GM12878 (cell line): ENCODE measurements around the gene PXMP4. TPM values are rescaled to one million over a fixed set of nuclear protein-coding genes. Genes with fewer than 3 reads are reported as not detected.

Experiments
- ATAC-seq: fragments of 200-7000 bp; cut with Tn5 transposase; 3 replicates; pipeline ENCODE4 v1.9.1; 2020; ENCODE audit warnings: mild to moderate bottlenecking, moderate library complexity
- BruUV-seq: library from RNA; stranded (reverse); fragments of 400-500 nt; replicated peaks from 2 replicates; lab custom pipeline; 2021; lab: Mats Ljungman, UMichigan
- CTCF ChIA-PET: fragments of 300-600 bp; sonication (Branson Sonifier 250); formaldehyde crosslinking; extraction: SDS; loops from one replicate; lab custom pipeline; 2021; ENCODE audit warnings: inconsistent platforms; lab: Yijun Ruan, JAX
- POLR2A ChIA-PET: fragments of 350-600 bp; formaldehyde crosslinking; extraction: SDS; loops from one replicate; lab custom pipeline; 2021; ENCODE audit warnings: inconsistent platforms; lab: Charles Lee
- RAD21 ChIA-PET: fragments of 300-600 bp; sonication (Branson Sonifier 250); formaldehyde crosslinking; loops from one replicate; lab custom pipeline; 2023; ENCODE audit warnings: antibody characterized with exemption; ENCODE audit not compliant: unreplicated experiment; lab: Charles Lee
- SMC1A ChIA-PET: fragments of 300-600 bp; sonication (Branson Sonifier 250); formaldehyde crosslinking; loops from one replicate; lab custom pipeline; 2023; ENCODE audit not compliant: unreplicated experiment, uncharacterized antibody; lab: Charles Lee
- DNase-seq: peaks from one replicate; pipeline ENCODE4 v3.0.0-alpha.2; 2011; ENCODE audit warnings: low read depth, low spot score
- FAIRE-seq: peaks from 3 replicates; lab custom pipeline; 2011; peaks lifted over from hg19 to GRCh38; lab: Jason Lieb, UNC
- H2AFZ ChIP-seq: 2 replicates; pipeline ENCODE4 v1.6.0; 2011; ENCODE audit warnings: low read depth, low read length, control low read depth; ENCODE audit not compliant: control insufficient read depth
- H3K27ac ChIP-seq: 2 replicates; pipeline ENCODE4 v1.5.1; 2011; ENCODE audit warnings: control low read depth; ENCODE audit not compliant: control insufficient read depth, insufficient read depth
- H3K27me3 ChIP-seq, 2 experiments: replicated peaks in 1 of 2; 2 replicates each; pipeline versions ENCODE4 v1.6.0 to v1.6.1; 2011; ENCODE audit warnings: low read length in 1 of 2; ENCODE audit not compliant: control insufficient read depth in 2 of 2, insufficient read depth in 2 of 2
- H3K36me3 ChIP-seq, 2 experiments: 2 replicates each; pipeline ENCODE4 v1.5.1; 2011; ENCODE audit warnings: low read length in 1 of 2; ENCODE audit not compliant: control insufficient read depth in 2 of 2, insufficient read depth in 2 of 2
- H3K4me1 ChIP-seq: 2 replicates; pipeline ENCODE4 v1.6.1; 2011; ENCODE audit warnings: mild to moderate bottlenecking, low read length, moderate library complexity, mixed read lengths; ENCODE audit not compliant: control insufficient read depth, insufficient read depth
- H3K4me2 ChIP-seq: 2 replicates; pipeline ENCODE4 v1.6.0; 2011; ENCODE audit warnings: control low read depth; ENCODE audit not compliant: control insufficient read depth, insufficient read depth
- H3K4me3 ChIP-seq: fragments of 200-600 bp; sonication (generic); 2 replicates; pipeline ENCODE4 v1.5.1; 2016
- H3K79me2 ChIP-seq: 2 replicates; pipeline ENCODE4 v1.6.0; 2011; ENCODE audit warnings: low read length; ENCODE audit not compliant: control insufficient read depth, insufficient read depth
- H3K9ac ChIP-seq: 2 replicates; pipeline ENCODE4 v1.8.0; 2011; ENCODE audit warnings: low read length, control low read depth, mixed read lengths; ENCODE audit not compliant: control insufficient read depth, insufficient read depth
- H3K9me3 ChIP-seq: replicated peaks from 3 replicates; pipeline ENCODE4 v1.5.1; 2011; ENCODE audit warnings: mild to moderate bottlenecking, low read length; ENCODE audit not compliant: control insufficient read depth, insufficient read depth
- H4K20me1 ChIP-seq: 2 replicates; pipeline ENCODE4 v1.6.0; 2011; ENCODE audit not compliant: control insufficient read depth, insufficient read depth
- ATF7 ChIP-seq: fragments of 450-650 bp; IDR thresholded peaks from 2 replicates; pipeline ENCODE4 v1.6.1; 2016; ENCODE audit warnings: low read depth, mild to moderate bottlenecking
- CEBPB ChIP-seq, 2 experiments: fragments of 150-350 bp in 1 of 2; IDR thresholded peaks; 2 replicates each; pipeline ENCODE4 v1.6.1; 2012 to 2014; ENCODE audit warnings: low read depth in 2 of 2, low read length in 2 of 2, borderline replicate concordance in 1 of 2, inconsistent platforms in 1 of 2
- CHD4 ChIP-seq: fragments of 200-600 bp; sonication (generic); IDR thresholded peaks from 2 replicates; pipeline ENCODE4 v1.6.1; 2016; ENCODE audit warnings: mild to moderate bottlenecking
- JUNB ChIP-seq: IDR thresholded peaks from 2 replicates; pipeline ENCODE4 v1.6.1; 2016; ENCODE audit warnings: antibody characterized with exemption, mild to moderate bottlenecking
- KDM1A ChIP-seq: fragments of 200-600 bp; sonication (generic); IDR thresholded peaks from 2 replicates; pipeline ENCODE4 v1.6.1; 2016; ENCODE audit warnings: borderline replicate concordance
- PAX8 ChIP-seq: fragments of 450-650 bp; IDR thresholded peaks from 2 replicates; pipeline ENCODE4 v1.6.1; 2017; ENCODE audit warnings: mild to moderate bottlenecking, moderate library complexity
- POLR2AphosphoS5 ChIP-seq: IDR thresholded peaks from 2 replicates; pipeline ENCODE4 v1.6.1; 2011; ENCODE audit warnings: mild to moderate bottlenecking, low read length, inconsistent platforms
- SUPT20H ChIP-seq: IDR thresholded peaks from 2 replicates; pipeline ENCODE4 v1.6.1; 2011; ENCODE audit warnings: low read depth, mild to moderate bottlenecking, low read length, moderate library complexity, borderline replicate concordance; ENCODE audit not compliant: control insufficient read depth
- TCF12 ChIP-seq: IDR thresholded peaks from 2 replicates; pipeline ENCODE4 v1.6.1; 2011; ENCODE audit warnings: low read depth, mild to moderate bottlenecking, low read length
- USF2 ChIP-seq: IDR thresholded peaks from 2 replicates; pipeline ENCODE4 v1.6.1; 2011; ENCODE audit warnings: low read depth, low read length, improper control_type of control experiment, borderline replicate concordance
- WGBS: methylation state at CpG from one replicate; pipeline ENCODE4 v1.1.6; 2016; ENCODE audit warnings: low lambda C conversion rate; ENCODE audit not compliant: insufficient replicate concordance, insufficient coverage; ENCODE audit errors: missing lambda C conversion rate; 5-methylcytosine and 5-hydroxymethylcytosine counted together
- in situ Hi-C: fragments of 300-500 bp; cut with MboI; formaldehyde crosslinking; loops from 9 replicates; pipeline ENCODE4 v1.14.3; 2018; ENCODE audit warnings: mixed read lengths
- intact Hi-C: fragments of 100-400 bp; cut with micrococcal nuclease; formaldehyde crosslinking; loops from one replicate; pipeline ENCODE4 v1.14.2; 2022; ENCODE audit not compliant: unreplicated experiment
- polyA plus RNA-seq, 11 experiments: library from polyadenylated mRNA; depleted of rRNA in 4 of 11; unstranded in 6 of 11; stranded (reverse) in 5 of 11; fragments of >200 nt; fragmentation: Nextera tagmentation in 4 of 11; fragmentation: Illumina TruSeq in 1 of 11; extraction: Ambion mirVana in 4 of 11; extraction: Trizol in 1 of 11; gene quantifications; 1 replicate in 1 of 11; 2 replicates in 10 of 11; pipeline versions ENCODE4 v1.2.1 to v1.2.3, GENCODE V29; 2011 to 2016; ENCODE audit warnings: inconsistent platforms in 2 of 11, missing spikeins in 2 of 11, low read depth in 1 of 11
- total RNA-seq, 4 experiments: library from RNA; depleted of rRNA in 3 of 4; stranded (reverse); fragments of >200 nt in 3 of 4; fragmentation: Illumina TruSeq in 1 of 4; extraction: Trizol in 1 of 4; gene quantifications; 2 replicates each; pipeline versions ENCODE4 v1.2.1 to v1.2.3, GENCODE V29; 2013 to 2021
- TF ChIP-seq, protein P1 (sequence below): IDR thresholded peaks from 2 replicates; pipeline ENCODE4 v1.6.1; 2011; ENCODE audit warnings: borderline replicate concordance, low read depth, mild to moderate bottlenecking, moderate library complexity, mixed read lengths, low read length; ENCODE audit not compliant: insufficient read depth; ENCODE audit errors: extremely low read length

The PXMP4 gene
- total and polyA plus RNA-seq, 10 of the 15 experiments (the other 5 are each of a cell fraction or from before 2014, with no cell fraction given): 3.6 to 19.2 (median 8.6) TPM

GRCh38 chr20:33681728-33682353, 38.3 kb downstream of the PXMP4 start:
- H3K27ac ChIP-seq: no peak overlapping the region
- FAIRE-seq (no peak), ATAC-seq (no peak), DNase-seq (no peak)
- no peaks in the 10 kb centered on the region for H4K20me1 ChIP-seq
- H3K36me3 ChIP-seq: peaks cover 0 to 5% of the 10 kb centered on the region in 2 experiments; a peak in 3 of 4 replicates
- no peaks in the 10 kb centered on the region for H3K27me3 ChIP-seq
- no peaks in the 10 kb centered on the region for H3K9me3 ChIP-seq
- POLR2A ChIA-PET: interaction anchor here (0.6 kb wide), 1 partner anchor 13 kb away, joined by 3 read pairs; no protein-coding TSS in a partner anchor
- in situ Hi-C loops (no loop called here), intact Hi-C loops (loop anchor here (10.0 kb wide), 1 partner anchor 313 kb away; the partner anchor contains the start of gene RALY)
- no peak overlapping the region; the same call in 1 of the 2 replicates for H3K4me2 ChIP-seq
- SMC1A ChIA-PET: interaction anchor here (1.2 kb wide), 1 partner anchor 17 kb away, joined by 4 read pairs; no protein-coding TSS in a partner anchor
- peaks cover 48% of the 10 kb centered on the region for H3K79me2 ChIP-seq
- H2AFZ ChIP-seq: no peak overlapping the region
- H3K4me3 ChIP-seq: no peak overlapping the region
- RAD21 ChIA-PET: interaction anchor here (1.2 to 1.8 kb wide), 3 partner anchors 13 to 19 kb away, joined by 3 to 6 read pairs (median 3); partner anchors contain the start of gene ACTL10
- BruUV-seq: no TSS peak
- WGBS: 93% methylated on average over 9 of the region's 9 CpGs
- H3K9ac ChIP-seq: no peak overlapping the region; the same call in 1 of the 2 replicates
- CTCF ChIA-PET: interaction anchor here (0.5 to 5.6 kb wide), 3 partner anchors 11 to 15 kb away, joined by 4 to 38 read pairs (median 36); partner anchors contain the start of gene ACTL10
- H3K4me1 ChIP-seq: peaks cover 42% of the 10 kb centered on the region
- TF ChIP-seq CHD4 (no peak), JUNB (no peak), SUPT20H (no peak), POLR2AphosphoS5 (no peak), CEBPB (IDR thresholded peaks at IDR 0.05; ENCODE audit: borderline replicate concordance in 1 of 2, low read depth in 2 of 2, low read length in 2 of 2) (no peak), PAX8 (no peak), ATF7 (no peak), USF2 (no peak), KDM1A (no peak), TCF12 (no peak)
- TF ChIP-seq, protein P1, sequence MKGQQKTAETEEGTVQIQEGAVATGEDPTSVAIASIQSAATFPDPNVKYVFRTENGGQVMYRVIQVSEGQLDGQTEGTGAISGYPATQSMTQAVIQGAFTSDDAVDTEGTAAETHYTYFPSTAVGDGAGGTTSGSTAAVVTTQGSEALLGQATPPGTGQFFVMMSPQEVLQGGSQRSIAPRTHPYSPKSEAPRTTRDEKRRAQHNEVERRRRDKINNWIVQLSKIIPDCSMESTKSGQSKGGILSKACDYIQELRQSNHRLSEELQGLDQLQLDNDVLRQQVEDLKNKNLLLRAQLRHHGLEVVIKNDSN: no peak
